T-helper 17 cell (primary cell): ENCODE measurements around the gene PRPF38A. TPM values are rescaled to one million over a fixed set of nuclear protein-coding genes. Genes with fewer than 3 reads are reported as not detected.
A peak's percentile ranks its signal among the peaks of the same experiment; 100 is the strongest.

ENCODE experiments used
- ATAC-seq: fragments of 150-1000 bp; cut with Tn5 transposase; 2 replicates; pipeline ENCODE4 v1.10.0; 2021; ENCODE audit warnings: mild to moderate bottlenecking, moderate library complexity
- DNase-seq, 3 donors: peaks; one replicate each; pipeline versions ENCODE4 v3.0.0 to v3.0.0-alpha.2; 2020 to 2021
- H3K9me3 ChIP-seq: one replicate; pipeline ENCODE4 v1.7.0; 2013; ENCODE audit warnings: low read length, mild to moderate bottlenecking; ENCODE audit not compliant: control insufficient read depth, poor library complexity, severe bottlenecking
- H3K27ac Mint-ChIP-seq: one replicate; pipeline ENCODE4 v1.8.0; 2022; ENCODE audit warnings: mild to moderate bottlenecking, moderate library complexity, mixed read lengths
- H3K27me3 Mint-ChIP-seq: one replicate; pipeline ENCODE4 v1.8.0; 2022; ENCODE audit warnings: mixed read lengths
- H3K36me3 Mint-ChIP-seq: one replicate; pipeline ENCODE4 v1.8.0; 2022; ENCODE audit warnings: low read depth, mixed read lengths
- H3K4me1 Mint-ChIP-seq: one replicate; pipeline ENCODE4 v1.8.0; 2022; ENCODE audit warnings: mild to moderate bottlenecking, mixed read lengths
- H3K4me3 Mint-ChIP-seq: one replicate; pipeline ENCODE4 v1.8.0; 2022; ENCODE audit warnings: mild to moderate bottlenecking, moderate library complexity, mixed read lengths
- total RNA-seq, 4 donors: library from RNA in 2 of 4; stranded (reverse) in 2 of 4; gene quantifications; one replicate each; pipeline ENCODE4 v1.2.3 and lab custom pipeline; 2022 to 2026

Gene PRPF38A
- total RNA-seq, 2 donors from 2014 or later, result 62.1 to 64.6 TPM

DNA sequence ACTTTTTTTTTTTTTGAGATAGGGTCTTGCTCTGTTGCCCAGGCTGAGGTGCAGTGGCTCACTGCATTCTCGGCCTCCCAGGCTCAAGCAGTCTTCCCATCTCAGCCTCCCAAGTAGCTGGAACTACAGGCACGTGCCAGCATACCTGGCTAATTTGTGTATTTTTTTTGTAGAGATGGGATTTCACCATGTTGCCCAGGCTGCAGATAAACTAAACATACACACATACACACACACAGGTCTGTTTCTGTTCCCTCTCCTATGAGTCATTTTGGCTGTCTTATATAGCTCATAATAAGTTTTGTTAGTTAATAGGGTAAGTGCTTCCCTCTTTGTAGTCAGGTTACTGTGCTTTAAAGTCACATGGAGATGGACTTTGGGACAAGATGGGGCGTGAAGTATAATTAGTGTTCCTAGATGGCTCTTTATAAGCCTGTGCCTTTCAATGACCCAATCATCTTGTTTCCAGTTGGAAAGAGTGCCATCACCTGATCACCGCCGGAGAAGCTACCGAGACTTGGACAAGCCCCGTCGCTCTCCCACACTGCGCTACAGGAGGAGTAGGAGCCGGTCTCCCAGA lies 9.1 kb downstream of the PRPF38A start:
- no peak for DNase-seq
- H3K4me1 Mint-ChIP-seq, result peaks cover 8% of the 10 kb centered on the region
- H3K27ac Mint-ChIP-seq, result peak overlapping the region; percentile 49
- no peaks in the 10 kb centered on the region for H3K27me3 Mint-ChIP-seq
- H3K36me3 Mint-ChIP-seq, result peaks cover 15% of the 10 kb centered on the region
- peak overlapping the region; percentile 39 for H3K4me3 Mint-ChIP-seq
- no peak for ATAC-seq
- no peaks in the 10 kb centered on the region for H3K9me3 ChIP-seq

DNA sequence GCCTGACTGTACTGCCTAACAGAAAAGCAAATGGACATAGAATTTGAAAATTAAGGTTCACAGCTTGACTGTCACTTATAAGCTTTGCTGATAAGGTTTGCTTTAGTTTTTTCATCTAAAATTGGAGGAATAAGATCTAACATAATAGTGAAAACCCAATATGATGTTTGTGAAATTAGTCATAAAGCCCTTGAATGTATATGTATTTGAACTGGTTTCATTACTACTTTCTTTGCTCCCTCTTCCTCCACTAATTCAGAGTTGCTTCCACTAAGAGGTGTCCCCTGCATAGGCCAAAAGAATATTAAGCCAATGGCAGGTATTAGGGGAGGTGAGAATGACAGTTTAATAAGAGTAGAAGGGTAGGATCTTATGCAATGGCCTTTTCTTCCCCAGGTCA lies 10.5 kb downstream of the PRPF38A start:
- ATAC-seq (no peak), DNase-seq (no peak)
- H3K4me3 Mint-ChIP-seq, result no peak overlapping the region
- H3K9me3 ChIP-seq, result no peaks in the 10 kb centered on the region
- H3K36me3 Mint-ChIP-seq, result peaks cover 9% of the 10 kb centered on the region
- no peaks in the 10 kb centered on the region for H3K27me3 Mint-ChIP-seq
- H3K4me1 Mint-ChIP-seq, result peaks cover 12% of the 10 kb centered on the region
- no peak overlapping the region for H3K27ac Mint-ChIP-seq

DNA sequence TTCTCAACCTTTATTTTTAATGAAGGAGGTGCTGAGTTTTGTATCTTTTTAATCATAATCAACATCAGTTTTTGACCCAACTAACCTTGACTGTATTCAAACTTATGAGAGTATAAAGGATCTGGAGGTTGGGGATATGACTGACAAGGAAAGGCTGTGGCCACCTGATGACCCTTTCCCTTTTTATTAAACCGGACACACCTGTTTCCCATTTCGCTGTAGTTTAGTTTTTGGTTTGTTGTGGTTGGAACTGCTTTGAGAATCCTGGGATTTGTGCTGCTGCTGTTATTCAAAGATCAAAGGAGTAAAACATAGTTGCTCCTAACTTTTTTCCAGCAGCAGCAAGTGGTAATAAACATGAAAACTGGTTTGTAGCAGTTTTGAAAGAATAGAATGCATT lies 12.4 kb downstream of the PRPF38A start:
- H3K36me3 Mint-ChIP-seq, result peaks cover 9% of the 10 kb centered on the region
- no peaks in the 10 kb centered on the region for H3K9me3 ChIP-seq
- no peak overlapping the region for H3K4me3 Mint-ChIP-seq
- ATAC-seq (no peak), DNase-seq (no peak)
- peaks cover 12% of the 10 kb centered on the region for H3K4me1 Mint-ChIP-seq
- no peaks in the 10 kb centered on the region for H3K27me3 Mint-ChIP-seq
- no peak overlapping the region for H3K27ac Mint-ChIP-seq

DNA sequence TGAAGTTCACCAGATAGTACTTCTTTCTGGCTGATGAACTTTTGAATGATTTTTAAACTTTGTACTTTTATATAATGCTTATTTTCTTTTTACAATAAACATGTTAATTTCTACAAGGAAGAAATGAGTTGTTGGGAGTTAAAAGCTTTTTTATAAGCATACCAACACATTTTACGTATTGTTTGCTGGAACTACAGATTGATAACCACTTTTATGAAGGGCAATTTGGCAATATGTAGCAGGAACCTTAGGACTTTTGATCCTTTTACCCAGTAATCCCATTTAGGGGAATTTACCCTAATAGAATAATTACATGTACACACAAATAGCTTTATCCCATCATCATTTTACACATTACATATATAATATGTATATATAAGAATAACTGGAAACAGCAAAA lies 16.3 kb downstream of the PRPF38A start:
- H3K4me1 Mint-ChIP-seq, result peaks cover 34% of the 10 kb centered on the region
- H3K27me3 Mint-ChIP-seq, result no peaks in the 10 kb centered on the region
- no peaks in the 10 kb centered on the region for H3K9me3 ChIP-seq
- ATAC-seq (no peak), DNase-seq (no peak)
- H3K36me3 Mint-ChIP-seq, result peaks cover 6% of the 10 kb centered on the region
- no peak overlapping the region for H3K27ac Mint-ChIP-seq
- no peak overlapping the region for H3K4me3 Mint-ChIP-seq

DNA sequence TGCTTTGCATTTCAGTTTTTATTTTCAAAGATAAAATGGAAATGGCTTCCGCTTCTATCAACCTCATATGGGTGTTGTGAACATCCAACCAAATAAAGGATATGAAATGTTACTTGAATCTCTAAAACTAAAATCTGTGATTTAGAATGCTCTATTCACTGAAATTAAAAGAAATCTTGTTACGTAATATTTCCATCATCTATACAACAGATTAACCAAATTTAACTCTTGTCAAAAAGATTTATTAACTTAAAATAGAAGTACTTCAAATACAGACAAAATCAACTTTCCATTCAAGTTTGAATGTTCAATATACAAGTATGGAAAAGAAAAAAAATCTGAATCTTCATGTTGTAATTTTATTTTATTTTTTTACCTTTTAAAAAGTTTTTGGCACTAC lies 18.7 kb downstream of the PRPF38A start:
- no peaks in the 10 kb centered on the region for H3K9me3 ChIP-seq
- Mint-ChIP-seq H3K36me3 (no peaks in the 10 kb centered on the region), H3K27me3 (no peaks in the 10 kb centered on the region), H3K4me1 (peaks cover 40% of the 10 kb centered on the region), H3K27ac (peak overlapping the region; percentile 95), H3K4me3 (no peak overlapping the region)
- DNase-seq (no peak), ATAC-seq (no peak)

DNA sequence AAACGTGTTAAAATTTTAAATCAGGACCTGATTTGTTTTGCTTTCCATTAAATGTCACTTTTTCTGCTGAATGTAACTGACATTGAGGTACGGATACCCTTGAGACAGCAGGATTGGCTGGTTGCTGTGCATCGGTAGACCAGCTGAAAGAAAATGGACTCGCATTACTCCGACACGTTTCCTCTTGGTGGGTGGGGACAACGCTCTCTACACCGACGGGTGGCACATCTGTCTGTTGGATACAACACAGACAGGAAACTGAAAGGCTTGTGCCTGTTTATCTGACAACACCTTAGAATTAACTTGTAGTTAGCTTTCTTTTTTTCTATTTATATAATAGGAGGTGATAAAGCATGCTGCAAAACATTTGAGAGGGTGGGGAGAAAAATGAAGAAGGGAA lies 19.4 kb downstream of the PRPF38A start:
- H3K4me1 Mint-ChIP-seq, result peaks cover 40% of the 10 kb centered on the region
- H3K9me3 ChIP-seq, result no peaks in the 10 kb centered on the region
- DNase-seq (peak; percentile 40 to 60 (median 56)), ATAC-seq (peak; percentile 88)
- H3K4me3 Mint-ChIP-seq, result peak overlapping the region; percentile 65
- H3K27ac Mint-ChIP-seq, result peak overlapping the region; percentile 95
- H3K36me3 Mint-ChIP-seq, result no peaks in the 10 kb centered on the region
- H3K27me3 Mint-ChIP-seq, result no peaks in the 10 kb centered on the region

DNA sequence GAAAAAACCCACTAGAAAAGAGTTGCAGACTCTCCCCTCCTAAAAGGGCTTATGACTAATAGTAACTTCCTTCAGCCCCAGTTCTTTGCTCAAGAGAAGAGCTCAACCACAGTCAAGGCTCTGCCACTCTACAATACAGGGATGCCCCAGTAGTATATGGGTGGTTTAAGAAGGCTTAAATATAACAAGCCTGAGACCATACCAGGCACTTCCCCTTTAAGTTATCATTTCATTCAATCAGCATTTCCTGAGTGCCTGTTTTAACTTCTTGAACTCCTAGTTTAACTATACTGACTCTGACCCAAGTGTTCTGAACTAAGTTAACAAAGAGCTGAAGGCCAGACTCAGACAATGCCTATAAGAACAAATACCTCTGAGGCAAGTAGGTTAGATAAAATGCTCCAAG lies 19.8 kb downstream of the PRPF38A start:
- H3K27me3 Mint-ChIP-seq, result no peaks in the 10 kb centered on the region
- DNase-seq, result peak in 1 of 3 donors; percentile 13
- ATAC-seq, result peak; percentile 93
- H3K36me3 Mint-ChIP-seq, result no peaks in the 10 kb centered on the region
- peak overlapping the region; percentile 65 for H3K4me3 Mint-ChIP-seq
- no peaks in the 10 kb centered on the region for H3K9me3 ChIP-seq
- peak overlapping the region; percentile 95 for H3K27ac Mint-ChIP-seq
- peaks cover 40% of the 10 kb centered on the region for H3K4me1 Mint-ChIP-seq

DNA sequence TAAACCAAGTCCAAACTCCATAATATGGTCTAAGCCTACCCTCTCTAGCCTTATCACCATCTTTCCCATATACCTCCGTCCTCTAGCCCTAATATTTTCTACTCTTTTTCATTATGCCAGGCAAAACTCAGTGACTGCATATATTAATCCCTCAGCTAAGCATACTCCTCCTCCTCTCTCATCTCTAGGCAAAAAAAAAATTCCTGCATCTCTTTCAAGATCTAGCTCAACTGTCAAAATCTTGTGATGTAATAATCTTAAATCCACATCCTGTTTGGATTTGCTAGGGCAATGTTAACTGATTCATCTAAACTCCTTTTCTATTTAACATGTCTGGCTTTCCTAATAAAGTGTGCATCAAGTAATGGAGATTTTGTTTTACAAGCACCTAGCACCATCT lies 20.4 kb downstream of the PRPF38A start:
- H3K4me1 Mint-ChIP-seq, result peaks cover 34% of the 10 kb centered on the region
- H3K27me3 Mint-ChIP-seq, result no peaks in the 10 kb centered on the region
- H3K4me3 Mint-ChIP-seq, result peak overlapping the region; percentile 65
- H3K36me3 Mint-ChIP-seq, result no peaks in the 10 kb centered on the region
- no peak for ATAC-seq
- H3K27ac Mint-ChIP-seq, result peak overlapping the region; percentile 95
- no peak for DNase-seq
- H3K9me3 ChIP-seq, result no peaks in the 10 kb centered on the region

DNA sequence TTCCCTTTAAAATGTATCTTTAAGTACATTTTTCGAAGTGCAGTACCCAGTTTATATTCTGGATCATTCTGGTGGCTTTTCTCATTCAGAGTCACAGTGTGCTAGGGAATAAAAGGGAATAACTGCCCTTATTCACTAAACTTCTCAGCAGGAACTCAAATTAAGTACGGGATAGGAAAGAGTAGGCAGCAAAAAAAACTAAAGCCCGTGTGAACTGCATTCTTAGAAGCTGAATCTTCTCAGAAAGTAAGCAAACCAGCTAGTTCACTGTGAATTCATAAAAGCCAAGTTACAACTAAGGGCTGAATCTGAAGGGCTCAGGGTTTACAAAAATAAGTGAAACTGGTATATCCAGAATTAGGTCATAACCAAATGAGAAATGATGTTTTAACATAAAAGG lies 22.0 kb downstream of the PRPF38A start:
- no peaks in the 10 kb centered on the region for H3K9me3 ChIP-seq
- Mint-ChIP-seq H3K4me1 (peaks cover 34% of the 10 kb centered on the region), H3K36me3 (peaks cover 5% of the 10 kb centered on the region), H3K27ac (peak overlapping the region; percentile 95), H3K27me3 (no peaks in the 10 kb centered on the region), H3K4me3 (no peak overlapping the region)
- ATAC-seq (no peak), DNase-seq (no peak)

DNA sequence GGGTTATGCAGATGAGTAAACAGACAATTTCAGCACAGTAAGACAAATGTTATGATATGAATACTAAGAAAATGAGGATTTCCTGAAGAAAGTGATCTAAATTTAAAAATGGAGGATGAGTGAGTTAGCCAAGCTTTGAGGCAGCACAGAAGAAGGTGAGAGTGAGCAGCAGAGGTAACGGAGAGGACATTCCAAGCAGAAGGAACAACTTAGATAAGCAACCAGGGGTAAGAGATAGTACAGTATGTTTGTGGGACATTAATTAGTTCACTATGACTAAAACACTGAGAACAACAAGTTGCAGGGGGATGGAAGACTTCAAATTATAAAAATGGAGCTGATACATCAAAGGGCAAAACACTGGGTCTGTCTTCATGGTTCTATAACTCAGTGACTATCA lies 22.8 kb downstream of the PRPF38A start:
- ATAC-seq (no peak), DNase-seq (no peak)
- H3K27me3 Mint-ChIP-seq, result no peaks in the 10 kb centered on the region
- peaks cover 34% of the 10 kb centered on the region for H3K4me1 Mint-ChIP-seq
- H3K4me3 Mint-ChIP-seq, result no peak overlapping the region
- H3K9me3 ChIP-seq, result no peaks in the 10 kb centered on the region
- peak overlapping the region; percentile 95 for H3K27ac Mint-ChIP-seq
- H3K36me3 Mint-ChIP-seq, result peaks cover 8% of the 10 kb centered on the region

DNA sequence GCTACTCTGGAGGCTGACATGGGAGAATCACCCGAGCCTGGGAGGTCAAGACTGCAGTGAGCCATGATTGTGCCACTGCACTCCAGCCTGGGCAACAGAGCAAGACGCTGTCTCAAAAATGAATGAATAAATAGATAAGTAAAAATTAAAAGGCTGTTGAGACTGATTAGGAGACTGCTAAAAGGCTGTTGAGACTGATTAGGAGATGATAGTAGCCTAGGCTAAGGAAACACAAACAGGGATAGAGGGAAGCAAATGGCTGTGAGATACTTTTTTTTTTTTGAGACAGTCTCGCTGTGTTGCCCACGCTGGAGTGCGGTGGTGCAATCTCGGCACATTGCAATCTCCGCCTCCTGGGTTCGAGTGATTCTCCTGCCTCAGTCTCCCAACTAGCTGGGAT lies 28.4 kb downstream of the PRPF38A start:
- Mint-ChIP-seq H3K27me3 (no peaks in the 10 kb centered on the region), H3K4me3 (no peak overlapping the region), H3K4me1 (no peaks in the 10 kb centered on the region), H3K27ac (peak overlapping the region; percentile 49), H3K36me3 (peaks cover 8% of the 10 kb centered on the region)
- no peak for DNase-seq
- H3K9me3 ChIP-seq, result no peaks in the 10 kb centered on the region
- no peak for ATAC-seq

DNA sequence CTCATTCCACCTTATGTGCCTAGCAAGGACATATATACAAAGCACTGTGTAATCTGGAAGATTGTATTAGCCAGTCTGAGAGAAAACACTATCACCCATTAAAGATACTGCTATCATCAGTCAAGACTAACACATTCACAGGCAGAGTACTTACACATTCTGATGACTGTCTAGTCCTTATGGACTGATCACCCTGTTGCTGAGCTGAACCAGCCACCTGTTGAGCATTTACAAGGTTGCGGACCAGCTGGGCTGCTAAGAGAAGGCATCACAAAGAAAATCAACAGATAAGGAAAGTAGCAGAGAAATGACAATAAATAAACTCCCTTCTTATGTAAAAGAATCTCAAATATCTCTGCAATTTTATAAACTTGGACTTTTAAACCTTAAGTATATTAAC lies 30.8 kb downstream of the PRPF38A start:
- Mint-ChIP-seq H3K4me1 (peaks cover 3% of the 10 kb centered on the region), H3K27ac (no peak overlapping the region), H3K36me3 (peaks cover 10% of the 10 kb centered on the region), H3K4me3 (no peak overlapping the region), H3K27me3 (no peaks in the 10 kb centered on the region)
- H3K9me3 ChIP-seq, result no peaks in the 10 kb centered on the region
- ATAC-seq (no peak), DNase-seq (no peak)

DNA sequence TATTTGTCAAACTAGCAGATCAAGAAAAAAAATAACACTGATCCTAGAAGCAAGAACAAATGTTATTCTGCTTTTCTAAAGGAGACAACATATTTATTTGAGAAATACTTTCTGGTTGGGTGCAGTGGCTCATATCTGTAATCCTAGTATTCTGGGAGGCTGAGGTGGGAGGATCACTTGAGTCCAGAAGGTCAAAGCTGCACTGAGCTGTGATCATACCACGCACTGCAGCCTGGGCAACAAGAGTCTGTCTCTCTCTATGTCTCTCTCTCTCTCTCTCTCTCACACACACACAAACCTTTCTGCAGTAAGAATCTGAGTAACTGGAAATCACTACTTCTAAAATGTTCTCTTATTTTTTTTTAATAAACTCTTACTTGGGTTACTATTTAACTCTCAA lies 31.2 kb downstream of the PRPF38A start:
- Mint-ChIP-seq H3K36me3 (peaks cover 10% of the 10 kb centered on the region), H3K4me1 (peaks cover 3% of the 10 kb centered on the region), H3K4me3 (no peak overlapping the region), H3K27me3 (no peaks in the 10 kb centered on the region), H3K27ac (no peak overlapping the region)
- no peak for ATAC-seq
- H3K9me3 ChIP-seq, result no peaks in the 10 kb centered on the region
- DNase-seq, result no peak

DNA sequence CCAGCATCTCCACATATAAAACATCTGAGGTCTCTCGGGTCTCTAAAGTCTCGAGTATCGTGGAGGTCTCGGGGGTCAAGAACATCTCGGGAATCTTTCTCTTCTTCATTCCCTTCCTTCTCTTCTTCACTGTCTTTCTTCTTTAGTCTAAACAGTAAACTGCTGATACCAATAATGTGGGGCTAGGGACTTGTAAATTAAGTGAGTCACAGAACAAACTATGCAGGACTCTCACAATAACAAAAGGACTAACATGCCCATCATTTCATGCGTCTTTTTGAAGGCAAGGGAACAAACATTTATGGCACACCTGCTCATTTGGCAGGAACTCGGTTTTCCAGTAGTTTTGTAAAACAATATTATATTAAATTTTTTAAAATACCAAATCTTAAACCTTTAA lies 32.4 kb downstream of the PRPF38A start:
- H3K27ac Mint-ChIP-seq, result no peak overlapping the region
- H3K4me1 Mint-ChIP-seq, result peaks cover 3% of the 10 kb centered on the region
- H3K9me3 ChIP-seq, result no peaks in the 10 kb centered on the region
- peaks cover 5% of the 10 kb centered on the region for H3K36me3 Mint-ChIP-seq
- ATAC-seq, result no peak
- no peaks in the 10 kb centered on the region for H3K27me3 Mint-ChIP-seq
- no peak overlapping the region for H3K4me3 Mint-ChIP-seq
- DNase-seq, result no peak
